ENCODE data around the gene H1-8. TPM values are rescaled to one million over a fixed set of nuclear protein-coding genes. Genes with fewer than 3 reads are reported as not detected.

H1-8 gene
- polyA plus RNA-seq, 1 experiment = not detected

DNA sequence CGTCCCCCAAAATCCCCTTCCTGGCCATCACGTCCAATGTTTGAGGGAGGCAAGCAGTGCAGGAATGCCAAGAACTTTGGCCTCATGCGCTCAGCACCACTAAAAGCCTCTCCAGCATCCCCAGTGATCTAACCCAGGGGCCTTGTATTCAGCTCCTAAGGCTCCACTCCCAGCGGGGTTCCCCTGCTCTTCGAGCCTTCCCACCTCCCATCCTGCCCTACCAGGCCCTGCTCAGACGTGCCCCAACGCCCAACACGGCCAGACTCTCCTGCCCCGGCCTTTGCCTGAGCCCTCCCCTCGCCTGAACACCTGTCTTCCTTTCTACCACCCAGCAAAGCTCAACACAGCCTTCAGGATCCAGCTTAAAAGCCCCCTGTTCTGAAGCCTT is 33.0 kb downstream of the H1-8 start:
- no peak for TF ChIP-seq CTCF (IDR thresholded peaks at IDR 0.05; ENCODE audit: insufficient read depth, low read depth, low read length)
- CTCF ChIA-PET = interaction anchor here (0.8 to 2.4 kb wide), 4 partner anchors 9 to 21 kb away, joined by 3 to 6 read pairs (median 4); no protein-coding TSS in a partner anchor
- DNase-seq (ENCODE audit: low read depth) = no peak
- H3K36me3 ChIP-seq (ENCODE audit: control insufficient read depth, insufficient read depth, low read length) = peaks cover 34% of the 10 kb centered on the region
- H3K4me3 ChIP-seq (ENCODE audit: low read depth, low read length) = no peak overlapping the region
- no peaks in the 10 kb centered on the region for H3K27me3 ChIP-seq (ENCODE audit: control insufficient read depth, insufficient read depth, low read length)
- POLR2A ChIA-PET = no interaction called here

- POLR2A ChIA-PET = interaction anchor here (0.6 kb wide), 2 partner anchors 16 to 23 kb away, joined by 3 to 14 read pairs; no protein-coding TSS in a partner anchor
- no peak for TF ChIP-seq CTCF (IDR thresholded peaks at IDR 0.05; ENCODE audit: insufficient read depth, low read depth, low read length)
- no peak for DNase-seq (ENCODE audit: low read depth)
- CTCF ChIA-PET = interaction anchor here (0.8 to 2.4 kb wide), 6 partner anchors 10 to 87 kb away, joined by 3 to 7 read pairs (median 4); no protein-coding TSS in a partner anchor
- peaks cover 33% of the 10 kb centered on the region for H3K36me3 ChIP-seq (ENCODE audit: control insufficient read depth, insufficient read depth, low read length)
- no peak overlapping the region for H3K4me3 ChIP-seq (ENCODE audit: low read depth, low read length)
- H3K27me3 ChIP-seq (ENCODE audit: control insufficient read depth, insufficient read depth, low read length) = no peaks in the 10 kb centered on the region
These were observed 33.8 kb downstream of the H1-8 start for GRCh38 chr3:129576514-129577352.

DNA sequence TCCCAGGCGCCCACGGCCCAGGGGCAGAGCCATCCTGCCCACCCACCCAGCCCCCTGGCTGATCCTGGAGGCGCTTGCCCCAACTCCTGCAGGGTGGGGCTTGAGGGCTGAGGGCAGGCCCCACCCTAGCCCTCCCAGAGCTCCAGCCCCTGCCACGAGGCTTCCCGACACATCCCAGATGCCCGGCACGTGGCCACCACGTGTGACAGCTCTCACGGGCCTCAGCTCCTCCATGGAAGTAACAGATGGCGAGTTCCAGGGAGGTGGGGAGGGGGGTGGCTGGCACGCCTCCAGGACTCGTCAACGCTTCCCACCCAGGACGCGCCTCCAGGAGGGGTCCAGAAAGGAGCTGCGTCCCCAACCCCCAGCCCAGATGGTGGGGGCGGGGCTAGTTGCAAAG is 34.4 kb downstream of the H1-8 start:
- no peak for DNase-seq (ENCODE audit: low read depth)
- TF ChIP-seq CTCF (IDR thresholded peaks at IDR 0.05; ENCODE audit: insufficient read depth, low read depth, low read length) = no peak
- Histone ChIP-seq H3K4me3 (ENCODE audit: low read depth, low read length) (no peak overlapping the region), H3K27me3 (ENCODE audit: control insufficient read depth, insufficient read depth, low read length) (no peaks in the 10 kb centered on the region), H3K36me3 (ENCODE audit: control insufficient read depth, insufficient read depth, low read length) (peaks cover 34% of the 10 kb centered on the region)
- ChIA-PET CTCF (interaction anchor here (1.2 to 2.4 kb wide), 4 partner anchors 13 to 87 kb away, joined by 4 to 7 read pairs (median 6); no protein-coding TSS in a partner anchor), POLR2A (interaction anchor here (0.6 kb wide), 1 partner anchor 24 kb away, joined by 14 read pairs; no protein-coding TSS in a partner anchor)

- DNase-seq (ENCODE audit: low read depth) = no peak
- no peak overlapping the region for H3K4me3 ChIP-seq (ENCODE audit: low read depth, low read length)
- ChIA-PET CTCF (interaction anchor here (0.6 to 2.4 kb wide), 7 partner anchors 13 to 88 kb away, joined by 3 to 7 read pairs (median 4); no protein-coding TSS in a partner anchor), POLR2A (interaction anchor here (0.6 kb wide), 1 partner anchor 351 kb away, joined by 5 read pairs; no protein-coding TSS in a partner anchor)
- no peaks in the 10 kb centered on the region for H3K27me3 ChIP-seq (ENCODE audit: control insufficient read depth, insufficient read depth, low read length)
- no peak for TF ChIP-seq CTCF (IDR thresholded peaks at IDR 0.05; ENCODE audit: insufficient read depth, low read depth, low read length)
- peaks cover 35% of the 10 kb centered on the region for H3K36me3 ChIP-seq (ENCODE audit: control insufficient read depth, insufficient read depth, low read length)
These were observed 35.2 kb downstream of the H1-8 start for GRCh38 chr3:129577925-129578786.
